ENCODE data around the gene GYS2. TPM values are rescaled to one million over a fixed set of nuclear protein-coding genes. Genes with fewer than 3 reads are reported as not detected.
"Not testable (repeated sequence)": the region's sequence is repeated elsewhere in the genome, so short reads cannot be mapped to it uniquely, and the experiment has no call there.

GYS2 gene
- total RNA-seq, 4 donors from 2014 or later: not detected

DNA sequence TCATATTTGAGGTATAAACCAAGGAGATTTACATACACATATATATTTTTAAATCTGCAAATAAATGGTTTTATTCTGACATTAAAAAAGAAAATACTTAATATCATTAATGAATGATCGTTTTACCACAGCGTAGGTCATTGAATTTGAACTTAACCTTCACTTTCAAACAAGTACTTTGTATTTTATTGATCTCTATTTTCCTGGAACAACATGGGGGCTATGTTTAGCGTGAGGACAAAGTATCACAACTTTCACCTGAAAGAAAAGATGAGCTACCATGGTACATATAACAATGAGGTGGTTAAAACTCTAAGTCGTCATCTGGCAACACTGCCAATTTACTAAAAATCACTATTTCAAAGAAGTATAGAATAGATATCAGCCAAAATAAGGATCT, 6.0 kb downstream of the GYS2 start:
- no peak overlapping the region for H3K4me3 ChIP-seq
- ATAC-seq: no peak
- no peaks in the 10 kb centered on the region for H3K36me3 ChIP-seq
- WGBS, 2 donors (ENCODE audit: low coverage in 1 of 2): 74 to 89% methylated on average over 4 of the region's 4 CpGs
- H3K9me3 ChIP-seq: no peaks in the 10 kb centered on the region
- no peaks in the 10 kb centered on the region for H3K27me3 ChIP-seq
- no peak for TF ChIP-seq POLR2A (IDR thresholded peaks at IDR 0.05)
- no peak for TF ChIP-seq EP300 (IDR thresholded peaks at IDR 0.05)
- TF ChIP-seq, protein P1, sequence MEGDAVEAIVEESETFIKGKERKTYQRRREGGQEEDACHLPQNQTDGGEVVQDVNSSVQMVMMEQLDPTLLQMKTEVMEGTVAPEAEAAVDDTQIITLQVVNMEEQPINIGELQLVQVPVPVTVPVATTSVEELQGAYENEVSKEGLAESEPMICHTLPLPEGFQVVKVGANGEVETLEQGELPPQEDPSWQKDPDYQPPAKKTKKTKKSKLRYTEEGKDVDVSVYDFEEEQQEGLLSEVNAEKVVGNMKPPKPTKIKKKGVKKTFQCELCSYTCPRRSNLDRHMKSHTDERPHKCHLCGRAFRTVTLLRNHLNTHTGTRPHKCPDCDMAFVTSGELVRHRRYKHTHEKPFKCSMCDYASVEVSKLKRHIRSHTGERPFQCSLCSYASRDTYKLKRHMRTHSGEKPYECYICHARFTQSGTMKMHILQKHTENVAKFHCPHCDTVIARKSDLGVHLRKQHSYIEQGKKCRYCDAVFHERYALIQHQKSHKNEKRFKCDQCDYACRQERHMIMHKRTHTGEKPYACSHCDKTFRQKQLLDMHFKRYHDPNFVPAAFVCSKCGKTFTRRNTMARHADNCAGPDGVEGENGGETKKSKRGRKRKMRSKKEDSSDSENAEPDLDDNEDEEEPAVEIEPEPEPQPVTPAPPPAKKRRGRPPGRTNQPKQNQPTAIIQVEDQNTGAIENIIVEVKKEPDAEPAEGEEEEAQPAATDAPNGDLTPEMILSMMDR (IDR thresholded peaks at IDR 0.05): no peak
- TF ChIP-seq POLR2AphosphoS5 (IDR thresholded peaks at IDR 0.05): no peak
- no peak overlapping the region for H3K27ac ChIP-seq
- no peaks in the 10 kb centered on the region for H3K4me1 ChIP-seq

DNA sequence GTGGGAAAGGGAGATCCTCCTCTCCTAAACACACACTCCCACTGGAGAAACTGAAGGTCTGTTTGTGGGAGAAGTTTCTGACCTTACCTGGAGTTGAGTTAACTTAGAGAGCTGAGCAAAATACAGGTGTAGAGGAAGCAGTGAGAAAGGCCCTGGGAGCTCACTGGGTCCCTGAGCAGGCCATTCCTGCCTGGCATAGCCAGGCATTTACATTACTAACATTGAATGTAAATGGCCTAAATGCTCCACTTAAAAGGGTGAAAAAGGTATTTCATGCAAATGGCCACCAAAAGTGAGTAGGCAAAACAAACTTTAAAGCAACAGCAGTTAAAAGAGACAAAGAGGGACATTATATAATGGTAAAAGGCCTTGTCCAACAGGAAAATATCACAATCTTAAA, 9.3 kb downstream of the GYS2 start:
- H3K4me1 ChIP-seq, H3K36me3 ChIP-seq, ATAC-seq, H3K9me3 ChIP-seq, H3K27me3 ChIP-seq, H3K27ac ChIP-seq, H3K4me3 ChIP-seq: not testable (repeated sequence)

DNA sequence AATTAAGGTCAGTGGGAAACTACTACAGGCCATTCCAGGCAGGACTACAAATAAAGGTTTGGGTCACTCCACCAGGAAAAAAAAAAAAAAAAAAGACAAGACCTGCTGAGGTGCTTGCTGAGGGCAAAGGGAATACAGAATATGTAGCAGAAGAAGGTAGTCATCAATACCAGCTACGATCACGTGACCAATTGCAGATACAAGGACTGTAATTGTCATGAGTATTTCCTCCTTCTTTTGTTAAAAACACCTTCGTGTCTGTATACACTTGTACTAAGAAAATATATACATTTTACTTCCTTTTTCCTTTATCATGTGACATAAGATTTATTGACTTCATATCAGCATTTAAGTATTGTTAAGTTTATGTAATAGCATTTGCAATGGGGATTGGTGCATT, 19.2 kb downstream of the GYS2 start:
- no peak for ATAC-seq
- Histone ChIP-seq H3K4me1 (no peaks in the 10 kb centered on the region), H3K36me3 (no peaks in the 10 kb centered on the region), H3K27ac (no peak overlapping the region), H3K4me3 (no peak overlapping the region), H3K9me3 (no peaks in the 10 kb centered on the region), H3K27me3 (no peaks in the 10 kb centered on the region)
- TF ChIP-seq EP300 (IDR thresholded peaks at IDR 0.05): no peak
- no peak for TF ChIP-seq POLR2AphosphoS5 (IDR thresholded peaks at IDR 0.05)
- TF ChIP-seq, protein P1 (IDR thresholded peaks at IDR 0.05): no peak
- no peak for TF ChIP-seq POLR2A (IDR thresholded peaks at IDR 0.05)
- WGBS, 2 donors (ENCODE audit: low coverage in 1 of 2): 66 to 86% methylated on average over 3 of the region's 3 CpGs

DNA sequence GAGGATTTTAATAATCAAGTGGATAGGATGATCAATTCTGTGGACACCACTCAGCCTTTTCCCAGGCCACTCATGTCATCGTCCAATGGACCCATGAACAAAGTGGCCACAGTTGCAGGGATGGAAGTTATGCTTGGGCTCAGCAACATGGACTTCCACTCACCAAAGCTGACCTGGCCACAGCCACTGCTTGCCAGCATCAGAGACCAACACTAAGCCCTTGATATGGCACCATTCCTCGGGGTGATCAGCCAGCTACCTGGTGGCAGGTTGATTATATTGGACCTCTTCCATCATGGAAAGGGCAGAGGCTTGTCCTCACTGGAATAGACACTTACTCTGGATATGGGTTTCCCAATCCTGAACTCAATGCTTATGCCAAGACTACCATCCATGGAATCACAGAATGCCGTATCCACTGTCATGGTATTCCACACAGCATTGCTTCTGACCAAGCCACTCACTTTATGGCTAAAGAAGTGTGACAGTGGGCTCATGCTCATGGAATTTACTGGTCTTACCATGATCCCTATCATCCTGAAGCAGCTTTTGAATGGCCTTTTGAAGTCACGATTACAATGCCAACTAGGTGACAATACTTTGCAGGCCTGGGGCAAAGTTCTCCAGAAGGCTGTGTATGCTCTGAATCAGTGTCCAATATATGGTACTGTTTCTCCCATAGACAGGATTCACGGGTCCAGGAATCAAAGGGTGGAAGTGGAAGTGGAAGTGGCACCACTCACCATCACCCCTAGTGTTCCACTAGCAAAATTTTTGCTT, 20.1 kb downstream of the GYS2 start:
- not testable (repeated sequence) for H3K4me3 ChIP-seq

DNA sequence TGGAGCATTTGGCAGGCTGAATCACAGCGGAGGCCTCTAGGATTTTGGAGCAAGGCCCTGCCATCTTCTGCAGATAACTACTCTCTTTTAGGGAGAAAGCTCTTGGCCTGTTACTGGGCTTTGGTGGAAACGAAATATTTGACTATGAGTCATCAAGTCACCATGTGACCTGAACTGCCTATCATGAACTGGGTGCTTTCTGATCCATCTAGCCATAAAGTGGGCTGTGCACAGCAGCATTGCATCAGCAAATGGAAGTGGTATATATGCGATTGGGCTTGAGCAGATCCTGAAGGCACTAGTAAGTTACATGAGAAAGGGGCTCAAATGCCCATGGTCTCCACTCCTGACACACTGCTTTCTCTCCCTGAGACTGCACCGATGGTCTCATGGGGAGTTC, 21.1 kb downstream of the GYS2 start:
- 100% methylated on average over 1 of the region's 4 CpGs for WGBS, 2 donors (ENCODE audit: low coverage in 1 of 2)
- no peaks in the 10 kb centered on the region for H3K9me3 ChIP-seq
- no peaks in the 10 kb centered on the region for H3K4me1 ChIP-seq
- ATAC-seq: no peak
- H3K4me3 ChIP-seq: no peak overlapping the region
- TF ChIP-seq POLR2AphosphoS5 (IDR thresholded peaks at IDR 0.05): no peak
- TF ChIP-seq, protein P1 (IDR thresholded peaks at IDR 0.05): no peak
- no peak for TF ChIP-seq POLR2A (IDR thresholded peaks at IDR 0.05)
- TF ChIP-seq EP300 (IDR thresholded peaks at IDR 0.05): no peak
- no peak overlapping the region for H3K27ac ChIP-seq
- no peaks in the 10 kb centered on the region for H3K27me3 ChIP-seq
- H3K36me3 ChIP-seq: no peaks in the 10 kb centered on the region

More for the DNA sequence above, 20.1 kb downstream of the GYS2 start:
- not testable (repeated sequence) for H3K9me3 ChIP-seq, H3K27ac ChIP-seq, H3K4me1 ChIP-seq, ATAC-seq, H3K36me3 ChIP-seq, H3K27me3 ChIP-seq
- 75 to 86% methylated on average over 2 to 5 of the region's 5 CpGs for WGBS, 2 donors (ENCODE audit: low coverage in 1 of 2)

DNA sequence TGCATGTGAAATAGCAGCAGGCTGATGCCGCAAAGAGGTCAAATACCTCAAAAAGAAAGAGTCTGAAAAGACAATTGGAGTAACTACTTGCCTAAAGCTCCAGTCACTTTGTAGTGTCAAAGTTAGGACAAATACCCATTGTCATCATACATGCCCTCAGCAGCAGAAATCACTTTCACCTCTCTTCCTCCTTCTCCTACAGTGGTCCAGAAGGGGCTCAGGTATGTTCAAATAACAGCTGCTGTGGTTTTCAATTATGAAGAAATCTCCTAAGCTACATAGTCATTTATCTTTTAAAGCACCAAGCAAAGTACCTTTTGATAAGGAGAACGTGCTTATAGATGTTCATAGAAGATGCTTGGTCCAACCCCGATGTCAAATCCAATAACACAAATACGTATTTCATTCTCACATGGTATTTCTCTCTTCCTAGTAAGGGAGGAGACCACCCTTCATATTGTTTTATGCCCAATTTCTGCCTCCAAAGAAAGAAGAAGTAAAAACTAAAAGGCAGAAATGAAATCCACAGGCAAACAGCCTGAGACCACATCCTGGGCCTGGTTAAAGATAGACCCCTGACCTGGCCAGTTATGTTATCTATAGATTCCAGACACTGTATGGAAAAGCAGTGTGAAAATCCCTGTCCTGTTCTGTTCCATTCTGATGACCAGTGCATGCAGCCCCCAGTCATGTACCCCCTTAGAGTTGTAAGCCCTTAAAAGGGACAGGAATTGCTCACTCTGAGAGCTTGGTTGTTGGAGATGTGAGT, 23.7 kb downstream of the GYS2 start:
- Histone ChIP-seq H3K9me3 (no peaks in the 10 kb centered on the region), H3K27me3 (no peaks in the 10 kb centered on the region), H3K27ac (no peak overlapping the region), H3K4me3 (no peak overlapping the region), H3K36me3 (no peaks in the 10 kb centered on the region), H3K4me1 (no peaks in the 10 kb centered on the region)
- ATAC-seq: no peak
- 79 to 84% methylated on average over 3 to 4 of the region's 4 CpGs for WGBS, 2 donors (ENCODE audit: low coverage in 1 of 2)
- no peak for TF ChIP-seq POLR2AphosphoS5 (IDR thresholded peaks at IDR 0.05)
- TF ChIP-seq POLR2A (IDR thresholded peaks at IDR 0.05): no peak
- TF ChIP-seq, protein P1 (IDR thresholded peaks at IDR 0.05): no peak
- TF ChIP-seq EP300 (IDR thresholded peaks at IDR 0.05): no peak
